HL-60/S4 treated with retinoic acid at 250 ng/mL for 4 days and 3 days (cell line): ENCODE measurements around the gene FAM47E.
"Not testable (repeated sequence)": the region's sequence is repeated elsewhere in the genome, so short reads cannot be mapped to it uniquely, and the experiment has no call there.

ENCODE experiments used
- in situ Hi-C: fragments of 300-500 bp; cut with MboI; formaldehyde crosslinking; loops from 2 replicates; pipeline ENCODE4 v1.7.0; 2022; ENCODE audit warnings: low sequenced_read_pairs

Gene FAM47E

DNA sequence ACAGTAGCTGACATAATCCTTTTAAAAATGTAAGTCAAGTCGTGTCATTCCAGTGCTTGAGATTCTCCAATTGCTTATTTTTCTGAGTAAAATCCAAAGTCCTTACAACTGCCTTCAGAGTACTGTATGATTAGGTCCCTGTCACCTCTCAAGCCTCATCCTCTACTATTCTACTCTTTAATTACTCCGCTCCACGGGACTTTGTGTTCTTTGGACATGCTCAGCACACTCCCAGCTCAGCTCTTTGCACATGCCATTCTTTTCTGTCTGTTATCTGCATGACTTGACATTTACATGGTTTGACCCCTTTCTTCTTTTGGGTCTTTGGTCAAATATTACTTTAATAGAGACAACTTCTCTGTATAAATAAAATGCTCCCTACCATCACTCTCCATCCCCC lies 15.1 kb downstream of the FAM47E start:
- in situ Hi-C loops = no loop called here

DNA sequence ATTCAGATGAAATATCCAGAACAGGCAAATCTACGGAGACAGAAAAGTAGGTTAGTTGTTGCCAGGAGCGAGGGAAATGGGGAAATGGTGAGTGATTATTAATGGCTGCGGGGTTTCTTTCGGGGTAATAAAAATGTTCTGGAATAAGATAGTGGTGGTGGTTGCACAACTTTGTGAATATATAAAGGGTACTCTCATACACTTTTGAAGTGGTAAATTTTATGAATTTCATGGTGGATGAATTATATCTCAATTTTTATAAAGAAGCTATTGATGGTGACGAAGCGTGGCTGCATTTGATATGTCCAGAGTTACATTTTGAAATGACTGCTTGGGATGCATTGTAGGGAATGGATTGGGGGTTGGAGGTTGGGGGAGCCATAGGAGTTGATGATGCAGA lies 16.3 kb downstream of the FAM47E start:
- in situ Hi-C loops = no loop called here

DNA sequence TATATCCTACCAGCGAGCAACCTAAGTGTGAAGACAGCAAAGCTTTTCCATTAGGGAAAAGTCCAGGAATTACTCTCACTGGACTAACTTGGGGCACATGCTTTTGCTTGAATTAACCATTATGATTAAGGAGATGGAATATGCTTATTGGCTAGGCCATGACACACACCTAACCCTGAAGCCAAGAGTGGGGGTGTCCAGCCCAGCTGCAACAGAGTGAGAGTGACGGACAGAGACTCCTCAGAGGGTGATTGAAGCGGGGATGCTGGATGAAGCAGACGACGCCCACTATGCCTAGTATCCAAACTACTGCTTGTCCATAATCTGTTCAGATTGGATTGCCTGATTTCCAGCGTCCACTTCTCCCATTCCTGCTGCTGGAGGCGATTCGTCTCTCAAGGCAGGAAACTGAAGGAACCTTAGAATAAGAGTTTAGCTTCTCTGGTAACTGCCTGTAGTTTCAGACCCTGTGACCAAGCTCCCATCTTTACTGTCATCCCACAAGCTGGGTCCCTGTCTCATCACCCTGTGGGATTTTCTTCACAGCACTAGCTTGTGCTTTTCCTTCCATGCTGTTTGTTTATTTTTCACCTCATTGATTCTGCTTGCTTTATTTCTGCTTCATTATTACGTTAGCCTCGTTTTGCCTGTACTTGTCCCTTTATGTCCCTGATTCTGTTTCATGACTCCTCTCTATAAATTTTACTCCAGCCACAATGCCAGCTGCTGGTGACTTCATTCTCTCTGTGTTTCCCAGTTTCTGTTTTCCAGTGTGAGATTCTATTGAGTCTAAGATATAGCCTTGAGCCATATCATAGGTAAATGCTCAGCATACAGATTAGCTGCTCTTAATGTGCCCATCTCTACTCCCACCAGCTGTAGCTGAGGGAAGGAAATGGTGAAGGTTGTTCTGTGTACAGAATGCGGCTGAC lies 19.0 kb downstream of the FAM47E start:
- in situ Hi-C loops = no loop called here

DNA sequence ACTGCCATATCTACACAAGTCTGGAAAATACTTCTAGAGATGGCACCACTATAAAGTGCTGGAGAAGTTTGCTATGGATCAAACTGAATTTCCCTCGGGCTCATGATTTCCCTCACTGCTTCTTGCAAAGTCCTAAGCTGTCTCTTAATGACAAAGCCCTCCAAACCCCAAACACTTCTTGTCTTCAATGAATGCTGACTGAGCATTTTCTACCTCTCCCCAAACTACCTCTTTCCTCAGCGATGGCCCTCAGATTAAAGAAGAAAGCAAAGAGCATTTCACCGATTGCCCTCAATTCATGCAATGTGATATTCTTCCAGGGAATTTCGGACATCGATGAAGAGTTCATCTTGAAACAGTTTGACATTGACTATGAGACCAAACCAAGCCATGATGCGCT lies 19.7 kb downstream of the FAM47E start:
- in situ Hi-C loops = no loop called here

DNA sequence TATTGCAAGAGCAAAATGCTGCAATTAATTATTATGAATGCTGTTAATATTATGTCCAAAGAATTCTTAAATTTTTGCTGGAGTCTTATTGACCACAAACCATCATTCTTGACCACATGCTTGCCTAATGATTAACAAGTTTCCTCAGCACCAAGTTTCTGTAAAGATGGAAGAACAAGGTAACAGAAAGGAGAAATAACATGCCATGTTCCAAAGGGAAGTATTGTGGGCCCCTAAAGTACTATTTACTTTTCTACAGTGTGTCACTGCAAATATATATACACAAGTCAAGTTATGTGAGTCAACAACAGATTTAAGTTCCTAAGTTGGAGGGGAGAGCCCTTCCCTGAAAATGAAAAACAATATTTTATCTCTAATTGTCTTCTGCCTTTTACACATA lies 20.6 kb downstream of the FAM47E start:
- in situ Hi-C loops = no loop called here

- in situ Hi-C loops = no loop called here
Measured at GRCh38 chr4:76272582-76272981, 21.1 kb downstream of the FAM47E start.

- in situ Hi-C loops = no loop called here
Measured at GRCh38 chr4:76272999-76273398, 21.5 kb downstream of the FAM47E start.

DNA sequence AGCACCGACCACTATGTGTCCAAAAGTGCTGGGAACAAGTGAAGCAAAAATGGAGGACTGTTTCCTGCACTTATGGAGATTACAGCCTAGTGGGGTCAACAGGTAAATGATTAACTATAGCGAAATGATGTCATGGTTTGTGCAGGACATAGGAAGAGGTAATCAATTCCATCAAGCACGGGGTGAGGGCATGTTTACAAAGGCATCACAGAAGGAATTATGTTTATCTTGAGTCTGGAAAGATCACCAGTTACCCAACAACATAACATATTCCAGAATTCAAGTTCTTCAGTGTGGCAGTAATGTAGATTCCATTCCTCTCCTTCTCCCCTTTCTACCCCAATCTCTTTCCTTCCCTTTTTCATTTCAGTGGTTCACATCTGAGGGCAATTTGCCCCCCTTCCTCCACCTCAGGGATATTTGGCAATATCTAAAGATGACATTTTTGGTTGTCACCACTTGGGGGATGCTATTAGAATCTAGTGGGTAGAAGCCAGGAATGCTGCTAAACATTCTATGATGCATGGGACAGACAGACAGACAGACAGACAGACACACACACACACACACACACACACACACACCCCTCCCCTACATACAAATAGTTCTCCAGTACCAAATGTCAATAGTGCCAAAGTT lies 24.1 kb downstream of the FAM47E start:
- in situ Hi-C loops = no loop called here

DNA sequence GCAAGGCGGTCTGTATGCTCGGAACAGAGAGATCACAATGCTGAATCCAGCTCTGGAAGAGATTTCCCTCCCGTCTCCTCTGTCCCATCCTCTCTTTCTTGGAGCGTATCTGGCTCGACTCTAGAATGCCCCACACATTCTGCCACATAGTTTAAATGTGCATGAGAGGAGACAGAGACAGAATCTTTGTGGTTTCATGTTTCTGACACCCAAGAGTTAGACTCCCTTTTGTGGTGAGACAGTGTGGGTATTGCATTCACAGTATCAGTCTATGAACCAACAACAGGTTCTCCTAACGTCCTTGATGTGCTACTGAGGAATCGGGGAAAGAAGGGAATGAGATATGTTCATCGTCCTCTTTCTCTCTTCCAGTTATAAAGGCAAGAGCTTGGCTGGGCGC lies 25.3 kb downstream of the FAM47E start:
- in situ Hi-C loops = no loop called here

GRCh38 chr4:76277667-76278066 lies 26.1 kb downstream of the FAM47E start:
- in situ Hi-C loops = no loop called here

DNA sequence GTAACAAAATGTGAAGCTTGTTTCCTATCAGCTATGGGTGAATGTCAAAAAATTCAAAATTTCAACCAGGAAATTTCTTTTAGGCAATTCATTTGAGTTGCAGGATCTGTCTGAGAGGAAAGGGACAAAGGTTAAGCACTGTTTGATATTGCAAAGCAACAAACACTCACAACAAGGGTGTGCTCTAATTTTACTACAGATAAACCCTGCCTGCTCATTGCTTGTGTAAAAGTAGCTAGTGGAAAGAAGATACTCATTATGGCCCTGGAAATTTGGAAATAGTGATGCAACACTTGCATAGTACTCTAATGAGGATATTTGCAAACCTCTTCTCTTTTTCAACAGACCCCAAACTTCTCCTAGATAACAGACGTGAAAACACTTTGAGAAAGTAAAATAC lies 27.1 kb downstream of the FAM47E start:
- in situ Hi-C loops = no loop called here

GRCh38 chr4:76279462-76279861 lies 27.9 kb downstream of the FAM47E start:
- in situ Hi-C loops = no loop called here

DNA sequence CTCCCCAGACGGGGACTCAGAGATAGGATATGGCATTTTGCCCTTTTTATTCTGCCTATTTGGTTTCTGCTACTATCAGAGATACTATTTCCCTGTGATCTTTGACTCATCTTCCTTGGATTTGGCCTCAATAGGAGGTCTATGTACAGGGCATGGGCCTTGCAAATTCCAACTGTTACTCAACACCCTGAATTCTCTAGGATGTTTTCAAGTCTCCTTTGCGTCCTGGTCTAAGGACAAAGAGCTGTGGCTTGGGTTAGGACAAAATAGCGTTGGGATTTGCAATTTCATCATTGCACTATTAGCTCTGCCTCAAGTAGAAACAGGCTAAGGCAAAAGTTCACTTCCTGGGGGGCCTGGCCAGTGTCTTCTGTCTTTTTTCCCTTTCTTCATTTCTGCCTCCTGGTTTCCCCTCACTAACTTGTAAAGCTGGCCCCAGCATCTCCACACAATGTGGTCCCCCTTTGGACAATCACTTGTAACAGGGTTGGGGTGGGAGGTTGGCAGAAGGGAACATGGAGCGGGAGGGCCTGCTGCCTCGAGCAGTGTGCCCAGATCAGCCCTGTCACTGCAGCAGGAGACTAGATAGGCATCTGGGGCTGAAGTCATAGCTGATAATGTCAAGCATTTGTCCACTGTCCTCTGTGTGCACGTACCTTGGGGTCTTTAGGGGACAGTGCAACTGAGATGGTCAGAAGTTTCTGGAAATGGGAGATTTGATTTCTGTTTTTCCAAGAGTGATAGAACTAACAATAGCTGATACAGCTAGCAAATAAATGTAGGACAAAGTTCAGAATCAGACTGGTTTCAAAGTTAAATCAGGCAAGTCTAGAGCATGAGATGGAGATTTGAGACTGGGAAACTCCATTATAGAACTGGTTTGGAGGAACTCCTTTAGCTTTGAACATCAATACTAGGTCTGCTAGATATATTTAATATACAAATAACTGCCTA lies 29.2 kb downstream of the FAM47E start:
- in situ Hi-C loops = no loop called here

- in situ Hi-C loops = not testable (repeated sequence)
Measured at GRCh38 chr4:76281594-76281993, 30.1 kb downstream of the FAM47E start.

- in situ Hi-C loops = no loop called here
Measured at GRCh38 chr4:76282941-76283689, 31.6 kb downstream of the FAM47E start.

DNA sequence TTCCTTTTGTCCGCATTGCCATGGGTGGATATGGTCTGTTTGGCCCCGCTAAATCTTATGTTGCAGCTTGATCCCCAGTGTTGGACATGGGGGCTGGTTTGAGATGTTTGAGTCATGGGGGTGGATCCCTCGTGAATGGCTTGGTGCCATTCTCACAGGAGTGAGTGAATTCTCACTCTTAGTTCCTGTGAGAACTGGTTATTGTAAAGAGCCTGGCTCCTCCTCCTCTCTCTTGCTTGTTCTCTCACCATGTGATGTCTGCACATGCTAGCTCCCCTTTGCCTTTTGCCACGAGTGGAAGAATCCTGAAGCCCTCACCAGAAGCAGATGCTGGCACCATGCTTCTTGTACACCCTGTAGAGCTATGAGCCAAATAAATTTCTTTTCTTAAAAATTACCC lies 32.4 kb downstream of the FAM47E start:
- in situ Hi-C loops = no loop called here

DNA sequence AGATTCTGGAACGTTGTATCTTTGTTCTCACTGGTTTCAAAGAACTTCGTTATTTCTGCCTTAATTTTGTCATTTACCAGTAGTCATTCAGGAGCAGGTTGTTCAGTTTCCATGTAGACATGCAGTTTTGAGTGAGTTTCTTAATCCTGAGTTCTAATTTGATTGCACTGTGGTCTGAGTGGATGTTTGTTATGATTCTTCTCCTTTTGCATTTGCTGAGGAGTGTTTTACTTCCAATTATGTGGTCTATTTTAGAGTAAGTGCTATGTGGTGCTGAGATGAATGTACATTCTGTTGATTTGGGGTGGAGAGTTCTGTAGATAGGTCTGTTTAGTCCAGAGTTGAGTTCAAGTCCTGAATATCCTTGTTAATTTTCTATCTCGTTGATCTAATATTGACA lies 36.3 kb downstream of the FAM47E start:
- in situ Hi-C loops = not testable (repeated sequence)

- in situ Hi-C loops = no loop called here
Measured at GRCh38 chr4:76292730-76293129, 41.2 kb downstream of the FAM47E start.

- in situ Hi-C loops = no loop called here
Measured at GRCh38 chr4:76293772-76294171, 42.3 kb downstream of the FAM47E start.

GRCh38 chr4:76296286-76296820 lies 44.8 kb downstream of the FAM47E start:
- in situ Hi-C loops = no loop called here
